GM12865 (cell line): ENCODE measurements around the gene TMEM120B.

Experiments
- DNase-seq: peaks from one replicate; pipeline ENCODE4 v3.0.0; 2010; ENCODE audit warnings: low read depth
- H3K4me3 ChIP-seq: 2 replicates; pipeline ENCODE4 v1.5.1; 2011; ENCODE audit warnings: mild to moderate bottlenecking, low read depth, low read length, control low read depth
- CTCF ChIP-seq: IDR thresholded peaks from 2 replicates; pipeline ENCODE4 v1.5.1; 2011; ENCODE audit warnings: low read length, control low read depth, low read depth, inconsistent platforms; ENCODE audit not compliant: insufficient read depth; ENCODE audit errors: missing control alignments

Gene TMEM120B

GRCh38 chr12:121825041-121825523 is 112.5 kb downstream of the TMEM120B start:
- H3K4me3 ChIP-seq: no peak overlapping the region
- DNase-seq: no peak
- TF ChIP-seq CTCF: no peak

GRCh38 chr12:121826318-121827150 is 114.0 kb downstream of the TMEM120B start:
- no peak overlapping the region for H3K4me3 ChIP-seq
- no peak for DNase-seq
- TF ChIP-seq CTCF: no peak

- no peak for DNase-seq
- H3K4me3 ChIP-seq: no peak overlapping the region
- TF ChIP-seq CTCF: no peak
Measured at GRCh38 chr12:121827351-121828099, 115.0 kb downstream of the TMEM120B start.

GRCh38 chr12:121828306-121828705 is 115.8 kb downstream of the TMEM120B start:
- no peak for DNase-seq
- H3K4me3 ChIP-seq: no peak overlapping the region
- TF ChIP-seq CTCF: no peak

GRCh38 chr12:121828826-121829225 is 116.3 kb downstream of the TMEM120B start:
- no peak for DNase-seq
- H3K4me3 ChIP-seq: no peak overlapping the region
- TF ChIP-seq CTCF: no peak

DNA sequence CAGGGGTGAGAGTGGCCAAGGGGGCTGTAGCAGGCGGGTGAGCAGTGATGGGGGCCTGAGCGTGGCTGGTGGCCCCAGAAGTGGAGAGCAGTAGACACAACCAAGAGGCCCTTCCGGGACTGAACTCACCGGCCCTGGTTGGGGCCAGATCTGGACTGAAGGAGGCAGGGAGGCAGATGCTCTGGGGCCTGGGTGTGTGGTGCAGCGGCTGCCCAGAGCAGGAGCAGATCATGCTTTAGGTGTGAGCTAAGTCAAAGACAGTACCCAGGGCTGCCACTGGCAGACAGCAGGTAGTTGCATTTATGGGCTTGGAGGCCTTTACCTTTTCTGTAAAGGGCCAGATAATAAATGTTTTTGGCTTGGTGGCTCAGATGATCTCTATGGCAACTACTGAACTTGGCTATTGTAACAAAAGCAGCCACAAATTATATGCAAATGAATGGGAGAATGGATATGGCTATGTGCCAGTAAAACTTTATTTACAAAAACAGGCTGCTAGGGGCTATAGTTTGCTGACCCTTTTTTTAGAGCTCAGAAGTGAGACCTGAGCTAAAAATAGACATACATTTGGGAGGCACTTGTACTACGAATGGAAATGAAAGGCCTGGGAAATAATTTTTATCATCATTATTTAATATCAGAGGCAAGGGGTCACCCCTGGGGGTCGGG is 116.8 kb downstream of the TMEM120B start:
- no peak for TF ChIP-seq CTCF
- no peak overlapping the region for H3K4me3 ChIP-seq
- DNase-seq: no peak
